ENCODE measurements around the gene TMTC1.

The TMTC1 gene

DNA sequence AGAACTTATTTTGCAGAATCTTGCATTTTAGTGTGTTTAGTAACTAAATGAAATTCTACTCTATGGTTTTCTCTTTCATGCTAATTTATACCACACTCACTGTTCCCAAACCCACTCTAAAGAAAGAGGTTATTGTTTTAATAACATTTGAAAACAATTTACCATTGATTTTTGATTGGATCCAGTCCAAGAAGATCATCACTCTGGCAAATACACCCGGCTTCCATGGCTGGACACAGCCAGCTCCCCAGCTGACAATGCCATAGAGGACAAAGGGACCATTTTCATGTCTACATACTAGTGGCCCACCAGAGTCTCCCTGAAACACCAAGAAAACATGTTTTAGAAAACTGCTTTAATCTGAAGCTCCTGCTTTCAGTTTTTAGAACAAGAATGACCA is 328.7 kb downstream of the TMTC1 start:
- no peak for DNase-seq (ENCODE audit: low read depth, low spot score)

DNA sequence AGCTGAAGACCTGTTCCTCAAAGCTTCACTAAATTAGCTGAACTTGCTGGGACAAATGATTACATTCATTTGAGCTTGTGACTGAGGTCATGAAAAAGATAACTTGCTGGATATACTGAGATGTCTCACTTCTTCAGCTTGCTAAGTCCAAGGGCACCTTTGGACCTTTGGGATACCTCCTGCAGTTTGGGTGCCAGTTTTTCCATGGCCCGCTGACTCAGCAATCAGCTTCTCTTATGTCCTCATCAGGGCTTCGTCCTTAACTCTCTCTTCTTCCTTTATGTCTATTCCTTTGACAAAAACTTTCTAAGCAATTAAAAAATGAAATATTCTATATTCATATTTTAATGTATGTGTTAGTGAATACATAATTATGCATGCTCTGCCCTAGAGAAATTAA is 331.9 kb downstream of the TMTC1 start:
- DNase-seq (ENCODE audit: low read depth, low spot score) = no peak
